Omental fat pad (tissue), 4 donors: ENCODE measurements around the gene ACTN4. TPM values are rescaled to one million over a fixed set of nuclear protein-coding genes. Genes with fewer than 3 reads are reported as not detected.

Experiments
- ATAC-seq: fragments of 150-250 bp; one replicate; pipeline ENCODE4 v1.9.1; 2016; ENCODE audit warnings: mild to moderate bottlenecking, moderate library complexity; ENCODE audit not compliant: low FRiP score
- DNase-seq: peaks from one replicate; pipeline ENCODE4 v3.0.0-alpha.2; 2019; ENCODE audit warnings: low spot score
- CTCF ChIP-seq, 3 donors: fragments of 450-650 bp; IDR thresholded peaks; one replicate each; pipeline ENCODE4 v1.5.1; 2016 to 2017; ENCODE audit warnings: antibody characterized with exemption in 3 of 3, mild to moderate bottlenecking in 3 of 3, moderate library complexity in 2 of 3
- total RNA-seq, 4 donors: library from RNA; depleted of rRNA; stranded (reverse); fragments of >200 nt; gene quantifications; one replicate each; pipeline ENCODE4 v1.1.0, GENCODE V29; 2016

Gene ACTN4
- total RNA-seq, 4 donors from 2014 or later = 290 to 517 (median 367) TPM

- ATAC-seq = no peak
- DNase-seq = no peak
- no peak for TF ChIP-seq CTCF (IDR thresholded peaks at IDR 0.05)
Observed at GRCh38 chr19:38736413-38737280, 89.2 kb downstream of the ACTN4 start.

- ATAC-seq (no peak), DNase-seq (no peak)
- no peak for TF ChIP-seq CTCF (IDR thresholded peaks at IDR 0.05)
Observed at GRCh38 chr19:38737281-38737865, 89.9 kb downstream of the ACTN4 start.

GRCh38 chr19:38737921-38738737 is 90.7 kb downstream of the ACTN4 start:
- ATAC-seq (no peak), DNase-seq (no peak)

GRCh38 chr19:38739440-38740256 is 92.2 kb downstream of the ACTN4 start:
- TF ChIP-seq CTCF (IDR thresholded peaks at IDR 0.05) = no peak
- ATAC-seq (no peak), DNase-seq (no peak)

More at GRCh38 chr19:38737921-38738737, 90.7 kb downstream of the ACTN4 start:
- no peak for TF ChIP-seq CTCF (IDR thresholded peaks at IDR 0.05)

- DNase-seq (no peak), ATAC-seq (no peak)
- no peak for TF ChIP-seq CTCF (IDR thresholded peaks at IDR 0.05)
Observed at GRCh38 chr19:38740257-38740592, 92.8 kb downstream of the ACTN4 start.

GRCh38 chr19:38740932-38741331 is 93.5 kb downstream of the ACTN4 start:
- no peak for DNase-seq
- no peak for TF ChIP-seq CTCF (IDR thresholded peaks at IDR 0.05)
- ATAC-seq = no peak
